Testis (tissue), 3 donors: ENCODE results near the gene LY6G6C. TPM values are rescaled to one million over a fixed set of nuclear protein-coding genes. Genes with fewer than 3 reads are reported as not detected.

Source experiments
- DNase-seq: peaks from one replicate; pipeline ENCODE4 v3.0.0-alpha.2; 2019
- H3K27ac ChIP-seq, 2 donors: fragments of 200-600 bp; sonication (generic); one replicate each; pipeline ENCODE4 v1.5.1; 2019
- H3K27me3 ChIP-seq: fragments of 200-600 bp; sonication (generic); one replicate; pipeline ENCODE4 v1.5.1; 2019
- H3K36me3 ChIP-seq: fragments of 200-600 bp; sonication (generic); one replicate; pipeline ENCODE4 v1.5.1; 2017; ENCODE audit warnings: low read depth; ENCODE audit errors: missing control alignments
- H3K4me1 ChIP-seq: fragments of 200-600 bp; sonication (generic); one replicate; pipeline ENCODE4 v1.5.1; 2019
- H3K4me3 ChIP-seq, 2 donors: fragments of 200-600 bp; sonication (generic); one replicate each; pipeline ENCODE4 v1.5.1; 2017 to 2019
- H3K9me3 ChIP-seq: fragments of 200-600 bp; sonication (generic); one replicate; pipeline ENCODE4 v1.5.1; 2017
- POLR2A ChIP-seq: fragments of 450-650 bp; IDR thresholded peaks from one replicate; pipeline ENCODE4 v1.6.1; 2017; ENCODE audit warnings: antibody characterized with exemption, mild to moderate bottlenecking, moderate library complexity
- WGBS, 2 donors: methylation state at CpG; one replicate each; pipeline ENCODE4 v1.1.5; 2018; 5-methylcytosine and 5-hydroxymethylcytosine counted together
- intact Hi-C: fragments of 100-400 bp; cut with DNase I; formaldehyde crosslinking; loops from one replicate; pipeline ENCODE4 v1.15.1; 2023; ENCODE audit warnings: low total_unique reads
- polyA plus RNA-seq: library from polyadenylated mRNA; stranded (reverse); fragments of 350-450 nt; fragmentation: Illumina TruSeq; extraction: RNeasy Lipid Tissue Mini Kit (QIAGEN cat#74804); gene quantifications from one replicate; pipeline ENCODE4 v1.2.3, GENCODE V29; 2014; ENCODE audit warnings: low read depth, low replicate concordance; ENCODE audit not compliant: insufficient read depth
- total RNA-seq, 2 donors: library from RNA; depleted of rRNA; stranded (reverse); fragments of >200 nt; gene quantifications; one replicate each; pipeline ENCODE4 v1.2.3, GENCODE V29; 2016
- TF ChIP-seq, protein P1 (sequence below), 3 experiments: fragments of 450-650 bp in 2 of 3; fragments of 200-600 bp in 1 of 3; sonication (generic) in 1 of 3; IDR thresholded peaks; one replicate each; pipeline ENCODE4 v1.5.1; 2016 to 2019; ENCODE audit warnings: antibody characterized with exemption in 3 of 3, mild to moderate bottlenecking in 2 of 3, moderate library complexity in 1 of 3

Gene LY6G6C
- total and polyA plus RNA-seq, 3 donors from 2014 or later = 0.39 to 1.4 TPM; not detected in 1

- Histone ChIP-seq H3K9me3 (no peaks in the 10 kb centered on the region), H3K27me3 (no peaks in the 10 kb centered on the region), H3K36me3 (no peaks in the 10 kb centered on the region), H3K27ac (no peak overlapping the region), H3K4me3 (no peak overlapping the region), H3K4me1 (peaks cover 4% of the 10 kb centered on the region)
- WGBS, 2 donors = 92 to 93% methylated on average over 12 of the region's 12 CpGs
- no peak for TF ChIP-seq POLR2A
- TF ChIP-seq, protein P1, sequence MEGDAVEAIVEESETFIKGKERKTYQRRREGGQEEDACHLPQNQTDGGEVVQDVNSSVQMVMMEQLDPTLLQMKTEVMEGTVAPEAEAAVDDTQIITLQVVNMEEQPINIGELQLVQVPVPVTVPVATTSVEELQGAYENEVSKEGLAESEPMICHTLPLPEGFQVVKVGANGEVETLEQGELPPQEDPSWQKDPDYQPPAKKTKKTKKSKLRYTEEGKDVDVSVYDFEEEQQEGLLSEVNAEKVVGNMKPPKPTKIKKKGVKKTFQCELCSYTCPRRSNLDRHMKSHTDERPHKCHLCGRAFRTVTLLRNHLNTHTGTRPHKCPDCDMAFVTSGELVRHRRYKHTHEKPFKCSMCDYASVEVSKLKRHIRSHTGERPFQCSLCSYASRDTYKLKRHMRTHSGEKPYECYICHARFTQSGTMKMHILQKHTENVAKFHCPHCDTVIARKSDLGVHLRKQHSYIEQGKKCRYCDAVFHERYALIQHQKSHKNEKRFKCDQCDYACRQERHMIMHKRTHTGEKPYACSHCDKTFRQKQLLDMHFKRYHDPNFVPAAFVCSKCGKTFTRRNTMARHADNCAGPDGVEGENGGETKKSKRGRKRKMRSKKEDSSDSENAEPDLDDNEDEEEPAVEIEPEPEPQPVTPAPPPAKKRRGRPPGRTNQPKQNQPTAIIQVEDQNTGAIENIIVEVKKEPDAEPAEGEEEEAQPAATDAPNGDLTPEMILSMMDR (IDR thresholded peaks at IDR 0.05) = no peak
- intact Hi-C loops = no loop called here
- no peak for DNase-seq
Observed at GRCh38 chr6:31691564-31692108, 29.9 kb downstream of the LY6G6C start.

GRCh38 chr6:31691078-31691463 lies 30.5 kb downstream of the LY6G6C start:
- Histone ChIP-seq H3K9me3 (no peaks in the 10 kb centered on the region), H3K27me3 (no peaks in the 10 kb centered on the region), H3K4me3 (no peak overlapping the region), H3K4me1 (peaks cover 4% of the 10 kb centered on the region), H3K27ac (no peak overlapping the region), H3K36me3 (no peaks in the 10 kb centered on the region)
- DNase-seq = no peak
- TF ChIP-seq POLR2A = no peak
- TF ChIP-seq, protein P1 (IDR thresholded peaks at IDR 0.05) = no peak
- WGBS, 2 donors = 89 to 90% methylated on average over 6 of the region's 6 CpGs
- intact Hi-C loops = no loop called here

GRCh38 chr6:31690231-31691077 lies 31.1 kb downstream of the LY6G6C start:
- no peaks in the 10 kb centered on the region for H3K9me3 ChIP-seq
- H3K27ac ChIP-seq = no peak overlapping the region
- 52 to 65% methylated on average over 10 of the region's 10 CpGs for WGBS, 2 donors
- DNase-seq = no peak
- H3K4me1 ChIP-seq = peaks cover 4% of the 10 kb centered on the region
- no peaks in the 10 kb centered on the region for H3K36me3 ChIP-seq
- intact Hi-C loops = no loop called here
- no peak overlapping the region for H3K4me3 ChIP-seq
- TF ChIP-seq POLR2A = no peak
- TF ChIP-seq, protein P1 (IDR thresholded peaks at IDR 0.05) = no peak
- H3K27me3 ChIP-seq = no peaks in the 10 kb centered on the region

GRCh38 chr6:31689249-31690110 lies 32.1 kb downstream of the LY6G6C start:
- Histone ChIP-seq H3K9me3 (no peaks in the 10 kb centered on the region), H3K27ac (no peak overlapping the region), H3K36me3 (no peaks in the 10 kb centered on the region), H3K4me1 (peaks cover 4% of the 10 kb centered on the region), H3K27me3 (no peaks in the 10 kb centered on the region), H3K4me3 (no peak overlapping the region)
- TF ChIP-seq, protein P1 (IDR thresholded peaks at IDR 0.05) = peak in 1 of 3 experiments; percentile 23
- no peak for TF ChIP-seq POLR2A
- WGBS, 2 donors = 79 to 84% methylated on average over 8 to 11 of the region's 11 CpGs
- intact Hi-C loops = no loop called here
- no peak for DNase-seq
